ENCODE data around the gene MGAM2.

The MGAM2 gene

DNA sequence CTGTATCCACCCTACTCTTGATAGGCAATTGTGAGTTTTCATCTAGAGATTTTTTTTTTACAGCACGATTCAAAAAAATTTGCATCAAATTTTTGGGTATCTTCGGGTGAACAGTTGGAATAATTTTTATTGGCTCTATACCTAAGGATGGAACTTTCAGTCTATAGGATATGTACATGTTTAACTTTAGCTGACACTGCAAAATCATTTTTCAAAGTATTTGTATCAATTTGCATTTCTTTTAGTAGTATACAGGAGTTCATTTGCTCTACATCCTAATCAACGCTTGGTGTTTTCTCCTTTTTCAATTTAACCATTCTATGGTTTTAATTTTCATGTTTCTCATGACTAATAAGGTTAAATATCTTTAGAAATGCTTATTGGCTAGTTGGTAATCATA lies 11.7 kb downstream of the MGAM2 start:
- H3K27ac ChIP-seq (ENCODE audit: low read depth, low read length): no peak overlapping the region
- no peak overlapping the region for H3K9ac ChIP-seq (ENCODE audit: low read length)

DNA sequence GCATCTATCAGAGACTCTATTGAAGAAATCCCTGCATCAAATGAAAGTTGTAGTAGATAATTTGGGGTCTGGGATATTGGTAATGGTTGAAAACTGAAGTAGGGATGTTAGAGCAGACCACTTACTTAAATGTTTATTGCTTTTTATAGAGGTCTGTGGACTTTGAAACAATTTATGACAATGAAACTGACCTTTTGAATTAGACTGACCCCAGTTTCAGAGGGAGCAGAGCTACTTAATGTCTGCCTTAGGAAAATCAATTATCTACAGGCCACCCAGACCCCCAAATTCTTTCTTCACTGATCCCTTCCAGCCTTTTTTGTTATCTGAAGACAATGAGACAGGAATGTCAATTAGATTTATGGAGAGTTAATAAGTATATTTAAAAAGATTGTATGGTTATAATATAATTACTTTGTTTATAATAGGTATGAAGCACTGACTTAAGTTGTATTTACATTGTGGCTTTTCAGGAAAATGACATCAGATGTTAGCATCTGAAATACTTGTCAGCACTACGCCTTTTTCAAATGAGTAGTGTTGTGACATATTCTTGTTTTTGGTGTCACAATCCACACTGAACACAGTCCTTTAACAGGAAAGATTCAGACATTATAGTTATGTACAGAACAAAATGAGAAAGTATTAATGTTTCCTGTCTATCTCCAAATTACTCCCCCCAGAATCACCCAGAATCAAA lies 13.9 kb downstream of the MGAM2 start:
- H3K4me3 ChIP-seq (ENCODE audit: low read depth in 1 of 2, low read length in 2 of 2): no peak overlapping the region
- no peaks in the 10 kb centered on the region for H3K27me3 ChIP-seq (ENCODE audit: control insufficient read depth in 1 of 2, insufficient read depth in 2 of 2, low read length in 2 of 2)
- H3K9ac ChIP-seq (ENCODE audit: low read length): no peak overlapping the region
- no peak overlapping the region for H3K27ac ChIP-seq (ENCODE audit: low read depth, low read length)
- no peaks in the 10 kb centered on the region for H3K36me3 ChIP-seq (ENCODE audit: insufficient read depth, low read length)
- H3K4me1 ChIP-seq (ENCODE audit: insufficient read depth, low read length): no peaks in the 10 kb centered on the region
- no peaks in the 10 kb centered on the region for H3K9me3 ChIP-seq (ENCODE audit: low read length)

More for the DNA sequence above, 11.7 kb downstream of the MGAM2 start:
- H3K4me1 ChIP-seq (ENCODE audit: insufficient read depth, low read length): no peaks in the 10 kb centered on the region
- no peaks in the 10 kb centered on the region for H3K36me3 ChIP-seq (ENCODE audit: insufficient read depth, low read length)
- H3K27me3 ChIP-seq (ENCODE audit: control insufficient read depth in 1 of 2, insufficient read depth in 2 of 2, low read length in 2 of 2): no peaks in the 10 kb centered on the region
- no peak overlapping the region for H3K4me3 ChIP-seq (ENCODE audit: low read depth in 1 of 2, low read length in 2 of 2)
- no peaks in the 10 kb centered on the region for H3K9me3 ChIP-seq (ENCODE audit: low read length)

DNA sequence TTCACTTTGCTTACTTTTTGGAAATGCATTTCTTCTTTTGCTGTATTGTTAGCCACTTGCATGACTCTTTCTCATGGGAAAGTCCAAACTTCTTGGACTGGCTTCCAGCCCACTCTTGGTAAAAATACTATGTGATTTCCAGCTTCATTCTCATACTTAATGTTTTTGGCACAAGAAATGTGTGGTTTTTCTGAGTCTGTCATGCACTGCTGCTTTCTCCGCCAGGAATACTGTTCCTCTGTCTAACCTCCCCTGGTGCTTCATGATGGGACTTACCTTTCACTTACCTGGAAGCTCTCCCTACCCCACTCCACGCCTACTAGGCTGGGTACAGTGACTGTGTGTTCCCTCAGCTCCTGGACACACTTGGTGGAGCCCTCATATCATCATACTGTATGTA lies 18.7 kb downstream of the MGAM2 start:
- Histone ChIP-seq H3K9ac (ENCODE audit: low read length) (no peak overlapping the region), H3K9me3 (ENCODE audit: low read length) (no peaks in the 10 kb centered on the region), H3K4me3 (ENCODE audit: low read depth in 1 of 2, low read length in 2 of 2) (no peak overlapping the region), H3K36me3 (ENCODE audit: insufficient read depth, low read length) (no peaks in the 10 kb centered on the region), H3K27ac (ENCODE audit: low read depth, low read length) (no peak overlapping the region), H3K4me1 (ENCODE audit: insufficient read depth, low read length) (no peaks in the 10 kb centered on the region), H3K27me3 (ENCODE audit: control insufficient read depth in 1 of 2, insufficient read depth in 2 of 2, low read length in 2 of 2) (no peaks in the 10 kb centered on the region)

GRCh38 chr7:142131439-142132185 lies 20.1 kb downstream of the MGAM2 start:
- H3K27ac ChIP-seq (ENCODE audit: low read depth, low read length): no peak overlapping the region
- H3K36me3 ChIP-seq (ENCODE audit: insufficient read depth, low read length): no peaks in the 10 kb centered on the region
- H3K4me1 ChIP-seq (ENCODE audit: insufficient read depth, low read length): no peaks in the 10 kb centered on the region
- H3K9ac ChIP-seq (ENCODE audit: low read length): no peak overlapping the region
- no peaks in the 10 kb centered on the region for H3K9me3 ChIP-seq (ENCODE audit: low read length)
- no peak overlapping the region for H3K4me3 ChIP-seq (ENCODE audit: low read depth in 1 of 2, low read length in 2 of 2)
- H3K27me3 ChIP-seq (ENCODE audit: control insufficient read depth in 1 of 2, insufficient read depth in 2 of 2, low read length in 2 of 2): no peaks in the 10 kb centered on the region

DNA sequence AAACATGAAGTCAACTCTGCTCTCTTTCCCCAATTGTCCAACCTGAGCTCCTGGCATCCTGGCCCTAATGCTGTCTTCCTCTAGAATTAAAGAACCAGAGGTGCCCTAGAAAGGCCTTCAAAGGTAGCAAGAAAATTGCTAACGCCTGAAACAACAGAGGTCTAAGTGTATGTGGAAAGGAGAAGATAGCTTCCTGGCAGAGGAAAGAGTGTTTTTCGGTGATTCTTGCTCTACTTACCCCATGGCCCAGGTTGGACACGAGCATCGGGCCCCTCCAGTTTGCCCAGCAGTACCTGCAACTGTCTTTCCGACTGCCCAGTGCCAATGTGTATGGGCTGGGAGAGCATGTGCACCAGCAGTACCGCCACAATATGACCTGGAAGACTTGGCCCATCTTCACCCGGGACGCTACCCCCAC lies 22.2 kb downstream of the MGAM2 start:
- Histone ChIP-seq H3K4me3 (ENCODE audit: low read depth in 1 of 2, low read length in 2 of 2) (no peak overlapping the region), H3K4me1 (ENCODE audit: insufficient read depth, low read length) (no peaks in the 10 kb centered on the region), H3K36me3 (ENCODE audit: insufficient read depth, low read length) (no peaks in the 10 kb centered on the region), H3K27ac (ENCODE audit: low read depth, low read length) (no peak overlapping the region), H3K9me3 (ENCODE audit: low read length) (no peaks in the 10 kb centered on the region), H3K27me3 (ENCODE audit: control insufficient read depth in 1 of 2, insufficient read depth in 2 of 2, low read length in 2 of 2) (no peaks in the 10 kb centered on the region), H3K9ac (ENCODE audit: low read length) (no peak overlapping the region)

DNA sequence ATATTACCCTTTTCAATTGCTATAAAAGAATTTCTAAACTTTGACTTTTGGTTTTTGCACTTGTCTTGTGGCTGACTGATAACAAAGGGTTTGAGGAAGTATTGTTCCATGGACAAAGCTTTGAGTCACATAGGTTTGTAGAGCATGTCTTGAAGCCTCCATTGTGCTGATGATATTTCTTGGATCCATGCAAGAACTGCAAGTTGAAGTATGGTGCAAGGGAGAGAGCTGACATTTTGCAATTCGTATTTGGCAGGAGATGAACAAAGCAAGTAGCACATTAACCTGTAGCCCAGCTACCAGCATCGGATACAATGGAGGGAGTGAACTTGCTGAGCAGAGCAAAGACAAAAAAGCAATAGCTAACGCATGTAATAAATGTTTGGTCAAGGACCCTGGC lies 23.4 kb downstream of the MGAM2 start:
- H3K36me3 ChIP-seq (ENCODE audit: insufficient read depth, low read length): no peaks in the 10 kb centered on the region
- H3K27me3 ChIP-seq (ENCODE audit: control insufficient read depth in 1 of 2, insufficient read depth in 2 of 2, low read length in 2 of 2): no peaks in the 10 kb centered on the region
- no peaks in the 10 kb centered on the region for H3K9me3 ChIP-seq (ENCODE audit: low read length)
- no peak overlapping the region for H3K4me3 ChIP-seq (ENCODE audit: low read depth in 1 of 2, low read length in 2 of 2)
- H3K9ac ChIP-seq (ENCODE audit: low read length): no peak overlapping the region
- no peaks in the 10 kb centered on the region for H3K4me1 ChIP-seq (ENCODE audit: insufficient read depth, low read length)
- no peak overlapping the region for H3K27ac ChIP-seq (ENCODE audit: low read depth, low read length)

DNA sequence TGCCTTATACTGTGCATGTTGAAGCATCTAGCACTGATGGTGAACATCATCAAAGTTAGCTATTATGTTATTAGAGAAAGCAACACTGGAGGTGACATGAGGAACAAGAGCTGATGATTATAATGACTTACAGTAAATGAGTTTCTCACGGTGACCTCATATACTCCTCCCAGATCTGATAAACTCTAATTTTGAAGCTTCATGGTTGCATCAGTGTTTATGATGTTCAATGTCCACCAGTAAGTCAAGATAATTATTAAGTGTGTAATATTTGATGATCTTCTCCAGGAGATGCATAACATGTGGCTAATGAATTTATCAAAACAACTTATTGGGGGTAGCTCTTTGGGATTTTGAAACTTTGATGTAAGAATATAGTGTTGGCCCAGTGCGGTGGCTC lies 27.5 kb downstream of the MGAM2 start:
- Histone ChIP-seq H3K4me1 (ENCODE audit: insufficient read depth, low read length) (no peaks in the 10 kb centered on the region), H3K9ac (ENCODE audit: low read length) (no peak overlapping the region), H3K27ac (ENCODE audit: low read depth, low read length) (no peak overlapping the region), H3K4me3 (ENCODE audit: low read depth in 1 of 2, low read length in 2 of 2) (no peak overlapping the region), H3K27me3 (ENCODE audit: control insufficient read depth in 1 of 2, insufficient read depth in 2 of 2, low read length in 2 of 2) (no peaks in the 10 kb centered on the region), H3K36me3 (ENCODE audit: insufficient read depth, low read length) (no peaks in the 10 kb centered on the region), H3K9me3 (ENCODE audit: low read length) (no peaks in the 10 kb centered on the region)

DNA sequence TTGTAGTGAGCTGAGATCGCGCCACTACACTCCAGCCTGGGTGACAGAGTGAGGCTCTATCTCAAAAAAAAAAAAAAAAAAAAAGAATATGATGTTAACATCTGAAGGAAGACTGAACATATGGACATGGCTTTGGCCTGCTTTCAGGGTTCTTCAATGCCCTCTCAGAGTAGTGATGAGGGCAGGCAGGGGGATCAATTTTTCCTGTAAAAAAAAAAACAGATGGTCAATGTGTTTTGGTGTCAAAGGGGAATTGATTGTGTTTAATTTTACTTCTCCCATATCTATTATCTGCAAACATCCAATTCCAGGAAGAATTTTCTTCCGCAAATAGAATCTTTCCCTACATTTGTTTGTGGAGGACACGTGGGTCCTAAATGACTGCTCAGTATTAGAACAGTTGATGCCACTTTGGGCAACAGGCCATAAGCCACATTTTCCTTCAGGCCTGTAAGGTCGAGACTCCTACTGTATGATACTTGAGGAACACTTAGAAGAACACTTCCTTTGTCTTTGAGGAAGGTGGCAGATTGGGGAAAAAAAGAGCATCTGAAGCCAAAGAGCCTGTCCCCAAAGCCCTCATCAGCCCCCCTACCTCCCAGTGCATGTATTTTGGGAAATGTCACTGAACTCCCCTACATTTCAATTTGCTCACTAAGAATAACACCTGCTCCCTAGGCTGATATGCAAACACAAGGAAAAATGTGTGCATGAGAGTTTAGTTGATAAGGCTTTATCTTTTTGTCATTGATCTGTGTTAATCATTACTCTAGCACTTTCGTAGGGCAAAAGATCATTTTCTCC lies 28.3 kb downstream of the MGAM2 start:
- Histone ChIP-seq H3K36me3 (ENCODE audit: insufficient read depth, low read length) (no peaks in the 10 kb centered on the region), H3K9me3 (ENCODE audit: low read length) (no peaks in the 10 kb centered on the region), H3K4me3 (ENCODE audit: low read depth in 1 of 2, low read length in 2 of 2) (no peak overlapping the region), H3K27me3 (ENCODE audit: control insufficient read depth in 1 of 2, insufficient read depth in 2 of 2, low read length in 2 of 2) (no peaks in the 10 kb centered on the region), H3K9ac (ENCODE audit: low read length) (no peak overlapping the region), H3K27ac (ENCODE audit: low read depth, low read length) (no peak overlapping the region), H3K4me1 (ENCODE audit: insufficient read depth, low read length) (no peaks in the 10 kb centered on the region)

- Histone ChIP-seq H3K9ac (ENCODE audit: low read length) (no peak overlapping the region), H3K9me3 (ENCODE audit: low read length) (no peaks in the 10 kb centered on the region), H3K36me3 (ENCODE audit: insufficient read depth, low read length) (no peaks in the 10 kb centered on the region), H3K4me3 (ENCODE audit: low read depth in 1 of 2, low read length in 2 of 2) (no peak overlapping the region), H3K27ac (ENCODE audit: low read depth, low read length) (no peak overlapping the region), H3K4me1 (ENCODE audit: insufficient read depth, low read length) (no peaks in the 10 kb centered on the region), H3K27me3 (ENCODE audit: control insufficient read depth in 1 of 2, insufficient read depth in 2 of 2, low read length in 2 of 2) (no peaks in the 10 kb centered on the region)
Observed at GRCh38 chr7:142140401-142140959, 29.0 kb downstream of the MGAM2 start.

DNA sequence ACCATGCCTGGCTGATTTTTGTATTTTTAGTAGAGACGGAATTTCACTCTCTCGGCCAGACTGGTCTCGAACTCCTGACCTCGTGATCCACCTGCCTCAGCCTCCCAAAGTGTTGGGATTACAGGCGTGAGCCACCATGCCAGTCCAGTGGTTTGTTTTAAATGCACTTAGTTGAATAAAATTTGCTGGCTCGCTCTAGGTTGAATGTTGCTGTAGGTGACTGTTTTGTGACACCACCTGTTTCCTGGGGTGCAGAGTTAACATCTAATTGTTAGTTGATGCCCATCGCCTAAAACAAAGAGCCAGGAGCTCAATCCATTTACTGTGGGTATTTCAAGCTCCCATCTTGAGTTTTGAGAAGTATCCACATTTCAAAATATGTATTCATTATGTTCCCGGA lies 31.2 kb downstream of the MGAM2 start:
- Histone ChIP-seq H3K9ac (ENCODE audit: low read length) (no peak overlapping the region), H3K9me3 (ENCODE audit: low read length) (no peaks in the 10 kb centered on the region), H3K4me3 (ENCODE audit: low read depth in 1 of 2, low read length in 2 of 2) (no peak overlapping the region), H3K4me1 (ENCODE audit: insufficient read depth, low read length) (no peaks in the 10 kb centered on the region), H3K36me3 (ENCODE audit: insufficient read depth, low read length) (no peaks in the 10 kb centered on the region), H3K27ac (ENCODE audit: low read depth, low read length) (no peak overlapping the region), H3K27me3 (ENCODE audit: control insufficient read depth in 1 of 2, insufficient read depth in 2 of 2, low read length in 2 of 2) (no peaks in the 10 kb centered on the region)

DNA sequence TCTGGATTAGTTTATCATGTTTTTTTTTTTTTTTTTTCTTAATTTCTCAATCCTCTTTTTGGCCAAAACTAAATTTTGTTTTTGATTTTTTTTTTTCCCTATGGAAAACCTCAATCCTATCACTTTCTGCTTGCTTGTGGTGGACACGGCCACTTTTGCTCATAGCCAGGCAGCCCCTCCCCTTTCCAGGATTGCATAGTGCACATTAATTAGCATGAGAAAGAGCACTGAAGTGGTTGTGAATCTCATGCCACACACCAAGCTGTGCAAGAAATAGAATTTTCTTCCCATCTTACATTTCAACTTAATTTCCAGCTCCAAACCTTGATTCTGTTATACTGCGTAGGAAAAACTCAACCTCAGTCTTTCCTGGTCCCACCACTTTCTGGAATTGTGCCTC lies 34.6 kb downstream of the MGAM2 start:
- H3K36me3 ChIP-seq (ENCODE audit: insufficient read depth, low read length): no peaks in the 10 kb centered on the region
- H3K9me3 ChIP-seq (ENCODE audit: low read length): no peaks in the 10 kb centered on the region
- H3K27ac ChIP-seq (ENCODE audit: low read depth, low read length): no peak overlapping the region
- no peaks in the 10 kb centered on the region for H3K27me3 ChIP-seq (ENCODE audit: control insufficient read depth in 1 of 2, insufficient read depth in 2 of 2, low read length in 2 of 2)
- H3K4me3 ChIP-seq (ENCODE audit: low read depth in 1 of 2, low read length in 2 of 2): no peak overlapping the region
- no peak overlapping the region for H3K9ac ChIP-seq (ENCODE audit: low read length)
- no peaks in the 10 kb centered on the region for H3K4me1 ChIP-seq (ENCODE audit: insufficient read depth, low read length)
